Lower leg skin (tissue), 4 donors: ENCODE measurements around the gene GP5. TPM values are rescaled to one million over a fixed set of nuclear protein-coding genes. Genes with fewer than 3 reads are reported as not detected.

Experiments
- DNase-seq, 2 donors: peaks; one replicate each; pipeline ENCODE4 v3.0.0-alpha.2; 2019; ENCODE audit warnings: low spot score in 2 of 2
- H3K4me3 ChIP-seq: fragments of 200-600 bp; sonication (generic); 2 replicates; pipeline ENCODE4 v1.5.1; 2017; ENCODE audit warnings: mild to moderate bottlenecking, low read depth; ENCODE audit not compliant: poor library complexity, severe bottlenecking
- POLR2A ChIP-seq, 2 donors: fragments of 450-650 bp; IDR thresholded peaks; one replicate each; pipeline ENCODE4 v1.6.1; 2016 to 2017; ENCODE audit warnings: antibody characterized with exemption in 2 of 2, mild to moderate bottlenecking in 1 of 2, moderate library complexity in 1 of 2
- WGBS, 2 donors: methylation state at CpG; one replicate each; pipeline ENCODE4 v1.1.5; 2018; 5-methylcytosine and 5-hydroxymethylcytosine counted together
- intact Hi-C: fragments of 100-400 bp; cut with DNase I; formaldehyde crosslinking; loops from one replicate; pipeline ENCODE4 v1.15.0; 2023; ENCODE audit warnings: low total_unique reads
- total RNA-seq, 4 donors: library from RNA; depleted of rRNA; stranded (reverse); fragments of >200 nt; gene quantifications; one replicate each; pipeline ENCODE4 v1.1.0, GENCODE V29; 2016
- TF ChIP-seq, protein P1 (sequence below), 3 donors: fragments of 450-650 bp; IDR thresholded peaks; one replicate each; pipeline ENCODE4 v1.5.1; 2016; ENCODE audit warnings: antibody characterized with exemption in 3 of 3, mild to moderate bottlenecking in 3 of 3, moderate library complexity in 2 of 3

The GP5 gene
- under 1 TPM in 1 of 4 donors, not detected in 3; 0.06 TPM for total RNA-seq

DNA sequence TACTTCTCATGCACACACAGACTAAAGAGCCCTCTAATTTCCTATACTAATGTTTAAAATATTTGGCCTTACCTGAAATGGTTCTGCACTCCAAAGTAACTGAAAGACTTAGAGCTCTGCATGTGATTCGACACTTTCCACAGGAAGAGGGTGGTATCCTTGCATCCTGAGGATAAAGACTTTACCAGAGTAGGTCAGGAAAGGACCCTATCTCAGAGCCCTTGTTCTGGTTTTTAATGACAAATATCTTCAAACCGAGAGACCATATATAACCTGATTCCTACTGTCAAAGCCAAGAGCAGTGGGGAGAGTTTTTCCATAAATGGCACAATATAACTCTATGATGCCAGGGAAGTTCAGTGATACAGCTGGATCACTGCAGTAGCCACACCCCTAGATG is at the start of gene GP5:
Gene GP5 (minus strand): TSS at position 101 of the 400 bp plus-strand sequence. CDS start 984 bp downstream, outside the sequence.
- intact Hi-C loops: loop anchor here (5.0 kb wide), 1 partner anchor 62 kb away; no protein-coding TSS in a partner anchor
- TF ChIP-seq, protein P1, sequence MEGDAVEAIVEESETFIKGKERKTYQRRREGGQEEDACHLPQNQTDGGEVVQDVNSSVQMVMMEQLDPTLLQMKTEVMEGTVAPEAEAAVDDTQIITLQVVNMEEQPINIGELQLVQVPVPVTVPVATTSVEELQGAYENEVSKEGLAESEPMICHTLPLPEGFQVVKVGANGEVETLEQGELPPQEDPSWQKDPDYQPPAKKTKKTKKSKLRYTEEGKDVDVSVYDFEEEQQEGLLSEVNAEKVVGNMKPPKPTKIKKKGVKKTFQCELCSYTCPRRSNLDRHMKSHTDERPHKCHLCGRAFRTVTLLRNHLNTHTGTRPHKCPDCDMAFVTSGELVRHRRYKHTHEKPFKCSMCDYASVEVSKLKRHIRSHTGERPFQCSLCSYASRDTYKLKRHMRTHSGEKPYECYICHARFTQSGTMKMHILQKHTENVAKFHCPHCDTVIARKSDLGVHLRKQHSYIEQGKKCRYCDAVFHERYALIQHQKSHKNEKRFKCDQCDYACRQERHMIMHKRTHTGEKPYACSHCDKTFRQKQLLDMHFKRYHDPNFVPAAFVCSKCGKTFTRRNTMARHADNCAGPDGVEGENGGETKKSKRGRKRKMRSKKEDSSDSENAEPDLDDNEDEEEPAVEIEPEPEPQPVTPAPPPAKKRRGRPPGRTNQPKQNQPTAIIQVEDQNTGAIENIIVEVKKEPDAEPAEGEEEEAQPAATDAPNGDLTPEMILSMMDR (IDR thresholded peaks at IDR 0.05): no peak
- no peak for TF ChIP-seq POLR2A (IDR thresholded peaks at IDR 0.05)
- H3K4me3 ChIP-seq: no peak within 1 kb of the TSS
- no peak for DNase-seq
- WGBS, 2 donors: 71 to 76% methylated on average over 2 of the region's 2 CpGs

- intact Hi-C loops: no loop called here
- no peak for DNase-seq
- H3K4me3 ChIP-seq: no peak overlapping the region
- TF ChIP-seq, protein P1 (IDR thresholded peaks at IDR 0.05): no peak
- TF ChIP-seq POLR2A (IDR thresholded peaks at IDR 0.05): no peak
- 96 to 98% methylated on average over 1 of the region's 1 CpG for WGBS, 2 donors
Measured at GRCh38 chr3:194447657-194448056, 48.6 kb upstream of the GP5 start.

GRCh38 chr3:194447161-194447560 is 48.1 kb upstream of the GP5 start:
- DNase-seq: no peak
- no peak overlapping the region for H3K4me3 ChIP-seq
- intact Hi-C loops: no loop called here
- no peak for TF ChIP-seq POLR2A (IDR thresholded peaks at IDR 0.05)
- TF ChIP-seq, protein P1 (IDR thresholded peaks at IDR 0.05): no peak
- WGBS, 2 donors: 90 to 91% methylated on average over 6 of the region's 6 CpGs

GRCh38 chr3:194446754-194447153 is 47.7 kb upstream of the GP5 start:
- no peak for TF ChIP-seq POLR2A (IDR thresholded peaks at IDR 0.05)
- TF ChIP-seq, protein P1 (IDR thresholded peaks at IDR 0.05): no peak
- 89 to 94% methylated on average over 4 of the region's 4 CpGs for WGBS, 2 donors
- DNase-seq: no peak
- no peak overlapping the region for H3K4me3 ChIP-seq
- intact Hi-C loops: no loop called here

DNA sequence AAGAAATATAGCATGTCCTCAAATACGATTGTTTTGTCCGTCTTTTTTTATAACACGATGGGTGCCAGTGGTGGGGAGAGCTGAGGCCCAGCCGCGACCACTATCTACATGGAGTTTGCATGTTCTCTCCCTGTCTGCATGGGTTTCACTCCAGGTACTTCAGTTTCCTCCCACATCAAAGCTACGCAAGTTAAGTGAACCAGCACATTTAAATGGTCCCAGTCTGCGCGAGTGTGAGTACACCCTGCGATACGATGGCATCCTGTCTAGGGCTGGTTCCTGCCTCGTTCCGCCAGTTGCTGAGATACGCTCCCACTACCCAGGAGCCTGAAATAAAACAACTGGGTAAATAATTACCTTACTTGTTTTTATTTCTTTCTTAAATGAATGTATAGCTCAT is 47.1 kb upstream of the GP5 start:
- 96% methylated on average over 13 of the region's 13 CpGs for WGBS, 2 donors
- TF ChIP-seq, protein P1 (IDR thresholded peaks at IDR 0.05): no peak
- no peak for TF ChIP-seq POLR2A (IDR thresholded peaks at IDR 0.05)
- intact Hi-C loops: no loop called here
- no peak for DNase-seq
- no peak overlapping the region for H3K4me3 ChIP-seq

GRCh38 chr3:194443901-194444300 is 44.8 kb upstream of the GP5 start:
- no peak overlapping the region for H3K4me3 ChIP-seq

More at GRCh38 chr3:194443901-194444300, 44.8 kb upstream of the GP5 start:
- WGBS, 2 donors: 84 to 88% methylated on average over 2 of the region's 2 CpGs
- DNase-seq: no peak
- no peak for TF ChIP-seq POLR2A (IDR thresholded peaks at IDR 0.05)
- TF ChIP-seq, protein P1 (IDR thresholded peaks at IDR 0.05): no peak
- intact Hi-C loops: no loop called here
